IMR-90 (cell line): ENCODE measurements around the gene TLNRD1. TPM values are rescaled to one million over a fixed set of nuclear protein-coding genes. Genes with fewer than 3 reads are reported as not detected.

Source experiments
- ATAC-seq: fragments of 200-7000 bp; cut with Tn5 transposase; 2 replicates; pipeline ENCODE4 v1.9.1; 2020; ENCODE audit warnings: low read depth, mild to moderate bottlenecking, moderate library complexity
- BruUV-seq: library from RNA; stranded (reverse); fragments of 400-500 nt; replicated peaks from 2 replicates; lab custom pipeline; 2021; lab: Mats Ljungman, UMichigan
- CTCF ChIA-PET: fragments of 300-600 bp; formaldehyde crosslinking; extraction: SDS; loops from one replicate; lab custom pipeline; 2021; ENCODE audit warnings: antibody characterized with exemption; lab: Yijun Ruan, JAX
- POLR2A ChIA-PET: fragments of 300-600 bp; sonication (Branson Sonifier 250); formaldehyde crosslinking; loops from one replicate; lab custom pipeline; 2022; ENCODE audit warnings: antibody characterized with exemption; ENCODE audit not compliant: unreplicated experiment; lab: Charles Lee
- DNase-seq: peaks from one replicate; pipeline ENCODE4 v3.0.0; 2013
- H2AFZ ChIP-seq: replicated peaks from 2 replicates; pipeline ENCODE3; 2013; ENCODE audit warnings: low read length, mild to moderate bottlenecking; ENCODE audit not compliant: poor library complexity
- H2AK5ac ChIP-seq: 2 replicates; pipeline ENCODE4 v1.6.1; 2013; ENCODE audit warnings: low read depth, low read length, inconsistent platforms
- H2AK9ac ChIP-seq: replicated peaks from 2 replicates; pipeline ENCODE3; 2013; ENCODE audit warnings: mild to moderate bottlenecking, low read depth, low read length, moderate library complexity; ENCODE audit not compliant: poor library complexity
- H2BK120ac ChIP-seq: 2 replicates; pipeline ENCODE4 v1.6.1; 2013; ENCODE audit warnings: low read depth, low read length, inconsistent platforms
- H2BK15ac ChIP-seq: 3 replicates; pipeline ENCODE4 v1.6.1; 2013; ENCODE audit warnings: low read depth, low read length, inconsistent platforms
- H2BK20ac ChIP-seq: 2 replicates; pipeline ENCODE4 v1.6.1; 2013; ENCODE audit warnings: low read depth, mild to moderate bottlenecking, inconsistent platforms, low read length, moderate library complexity
- H2BK5ac ChIP-seq: 2 replicates; pipeline ENCODE4 v1.6.1; 2013; ENCODE audit warnings: mild to moderate bottlenecking, low read depth, low read length, inconsistent platforms; ENCODE audit not compliant: poor library complexity, severe bottlenecking
- H3K14ac ChIP-seq: replicated peaks from 2 replicates; pipeline ENCODE4 v1.6.1; 2013; ENCODE audit warnings: low read depth, low read length, inconsistent platforms
- H3K18ac ChIP-seq: 2 replicates; pipeline ENCODE4 v1.6.1; 2013; ENCODE audit warnings: low read depth, low read length, control low read depth
- H3K23ac ChIP-seq: 2 replicates; pipeline ENCODE4 v1.6.1; 2013; ENCODE audit warnings: low read depth, low read length, inconsistent platforms
- H3K27ac ChIP-seq: 2 replicates; pipeline ENCODE4 v1.5.1; 2013; ENCODE audit warnings: mild to moderate bottlenecking, control low read depth, low read length; ENCODE audit not compliant: insufficient read depth
- H3K27me3 ChIP-seq: 2 replicates; pipeline ENCODE4 v1.6.1; 2013; ENCODE audit warnings: low read length; ENCODE audit not compliant: control insufficient read depth, insufficient read depth
- H3K36me3 ChIP-seq: 2 replicates; pipeline ENCODE4 v1.6.1; 2013; ENCODE audit warnings: low read length, mixed read lengths; ENCODE audit not compliant: control insufficient read depth, insufficient read depth
- H3K4ac ChIP-seq: 2 replicates; pipeline ENCODE4 v1.6.1; 2013; ENCODE audit warnings: low read depth, low read length, inconsistent platforms
- H3K4me1 ChIP-seq: 2 replicates; pipeline ENCODE4 v1.6.1; 2013; ENCODE audit warnings: low read length, mixed read lengths; ENCODE audit not compliant: control insufficient read depth, insufficient read depth
- H3K4me2 ChIP-seq: 2 replicates; pipeline ENCODE4 v1.6.1; 2013; ENCODE audit warnings: low read depth, mild to moderate bottlenecking, control low read depth, low read length, moderate library complexity
- H3K4me3 ChIP-seq: 2 replicates; pipeline ENCODE4 v1.5.1; 2013; ENCODE audit warnings: low read depth, mild to moderate bottlenecking, control low read depth, low read length, moderate library complexity; ENCODE audit not compliant: insufficient read depth
- H3K56ac ChIP-seq: 2 replicates; pipeline ENCODE4 v1.6.1; 2013; ENCODE audit warnings: low read length, inconsistent platforms; ENCODE audit not compliant: insufficient read depth; ENCODE audit errors: extremely low read depth
- H3K79me1 ChIP-seq, 2 experiments: 2 replicates each; pipeline ENCODE4 v1.6.1; 2013; ENCODE audit warnings: low read length in 2 of 2, inconsistent platforms in 1 of 2, low read depth in 1 of 2
- H3K9ac ChIP-seq: 2 replicates; pipeline ENCODE4 v1.6.1; 2013; ENCODE audit warnings: low read depth, low read length, control low read depth
- H3K9me1 ChIP-seq: 2 replicates; pipeline ENCODE4 v1.6.1; 2013; ENCODE audit warnings: low read length, inconsistent platforms; ENCODE audit not compliant: insufficient read depth
- H3K9me3 ChIP-seq: 2 replicates; pipeline ENCODE4 v1.6.1; 2013; ENCODE audit warnings: low read length; ENCODE audit not compliant: control insufficient read depth, insufficient read depth
- H4K20me1 ChIP-seq: 2 replicates; pipeline ENCODE4 v1.6.1; 2013; ENCODE audit warnings: low read length, inconsistent platforms; ENCODE audit not compliant: insufficient read depth
- H4K5ac ChIP-seq: 2 replicates; pipeline ENCODE4 v1.6.1; 2013; ENCODE audit warnings: mild to moderate bottlenecking, low read depth, low read length, control low read depth
- H4K8ac ChIP-seq, 2 experiments: 2 replicates each; pipeline ENCODE4 v1.6.1; 2013; ENCODE audit warnings: low read depth in 2 of 2, low read length in 2 of 2, control low read depth in 1 of 2, inconsistent platforms in 1 of 2
- H4K91ac ChIP-seq: 2 replicates; pipeline ENCODE4 v1.6.1; 2013; ENCODE audit warnings: low read depth, low read length, inconsistent platforms; ENCODE audit not compliant: insufficient read depth
- BHLHE40 ChIP-seq: fragments of 150-350 bp; IDR thresholded peaks from 2 replicates; pipeline ENCODE4 v1.6.1; 2016; ENCODE audit warnings: mild to moderate bottlenecking, low read depth, low read length
- CTCF ChIP-seq: conservative IDR thresholded peaks from 2 replicates; pipeline ENCODE4 v1.5.1; 2012; ENCODE audit warnings: mild to moderate bottlenecking, low read depth, low read length, improper control_type of control experiment
- ELK1 ChIP-seq: fragments of 150-350 bp; IDR thresholded peaks from 2 replicates; pipeline ENCODE4 v1.6.1; 2016; ENCODE audit warnings: low read depth, mild to moderate bottlenecking, low read length, moderate library complexity, borderline replicate concordance
- MAZ ChIP-seq: IDR thresholded peaks from 2 replicates; pipeline ENCODE4 v1.6.1; 2012; ENCODE audit warnings: low read depth, mild to moderate bottlenecking, low read length, improper control_type of control experiment, moderate library complexity, borderline replicate concordance
- POLR2A ChIP-seq: IDR thresholded peaks from 2 replicates; pipeline ENCODE4 v1.6.1; 2012; ENCODE audit warnings: mild to moderate bottlenecking, low read depth, low read length
- USF2 ChIP-seq: fragments of 150-350 bp; IDR thresholded peaks from 2 replicates; pipeline ENCODE4 v1.6.1; 2017; ENCODE audit warnings: mild to moderate bottlenecking, antibody characterized with exemption, low read length, low read depth
- WGBS, 2 experiments: methylation state at CpG; one replicate each; pipeline versions ENCODE4 v1.1.5 to v1.1.7; 2013; ENCODE audit warnings: missing lambda C conversion rate in 2 of 2; ENCODE audit not compliant: insufficient read length in 1 of 2; ENCODE audit errors: extremely low coverage in 2 of 2; 5-methylcytosine and 5-hydroxymethylcytosine counted together
- dilution Hi-C: fragments of 300-500 bp; cut with HindIII; formaldehyde crosslinking; loops from one replicate; pipeline ENCODE4 v1.14.3; 2018; ENCODE audit warnings: low sequenced_read_pairs; ENCODE audit not compliant: unreplicated experiment
- in situ Hi-C: fragments of 300-500 bp; cut with MboI; formaldehyde crosslinking; loops from 3 replicates; pipeline ENCODE4 v1.14.3; 2019; ENCODE audit warnings: low sequenced_read_pairs, inconsistent platforms, mixed read lengths
- intact Hi-C: fragments of 100-400 bp; cut with micrococcal nuclease; formaldehyde crosslinking; loops from 2 replicates; pipeline ENCODE4 v1.10.0; 2022
- polyA plus RNA-seq, 3 experiments: library from polyadenylated mRNA; depleted of rRNA; stranded (reverse); fragments of >200 nt; gene quantifications; 2 replicates each; pipeline ENCODE4 v1.2.3, GENCODE V29; 2012; ENCODE audit warnings: low replicate concordance in 1 of 3
- total RNA-seq: library from RNA; depleted of rRNA; stranded (reverse); fragments of >200 nt; gene quantifications from 2 replicates; pipeline ENCODE4 v1.2.3, GENCODE V29; 2012

Gene TLNRD1
- total and polyA plus RNA-seq, 2 of the 4 experiments (the other 2 are of a cell fraction): 2.2 to 6.8 TPM

GRCh38 chr15:81013396-81013929, 12.7 kb downstream of the TLNRD1 start:
- Histone ChIP-seq H3K27ac (no peak overlapping the region), H2BK120ac (no peak overlapping the region), H3K23ac (no peak overlapping the region), H3K56ac (no peak overlapping the region), H4K20me1 (no peaks in the 10 kb centered on the region), H2BK5ac (no peak overlapping the region), H2BK20ac (no peak overlapping the region), H2AK9ac (no peak overlapping the region), H3K27me3 (no peaks in the 10 kb centered on the region), H3K9ac (no peak overlapping the region), H3K18ac (no peak overlapping the region), H2AFZ (no peak overlapping the region), H4K8ac (no peak overlapping the region), H4K91ac (no peak overlapping the region), H3K9me3 (no peaks in the 10 kb centered on the region), H3K4me2 (no peak overlapping the region), H2AK5ac (no peak overlapping the region), H3K36me3 (no peaks in the 10 kb centered on the region), H3K9me1 (no peaks in the 10 kb centered on the region; the same call in 1 of the 2 replicates), H2BK15ac (no peak overlapping the region), H3K4me1 (no peaks in the 10 kb centered on the region), H3K79me1 (peaks cover 5 to 33% of the 10 kb centered on the region in 2 experiments; a peak in 3 of 4 replicates), H3K4me3 (no peak overlapping the region), H4K5ac (no peak overlapping the region), H3K4ac (no peak overlapping the region), H3K14ac (no peak overlapping the region)
- dilution Hi-C loops (no loop called here), in situ Hi-C loops (no loop called here), intact Hi-C loops (no loop called here)
- ChIA-PET POLR2A (no interaction called here), CTCF (interaction anchor here (0.5 kb wide), 1 partner anchor 44 kb away, joined by 3 read pairs; no protein-coding TSS in a partner anchor)
- no peak for TF ChIP-seq ELK1
- no peak for TF ChIP-seq CTCF
- no peak for TF ChIP-seq USF2
- no peak for TF ChIP-seq POLR2A
- no peak for TF ChIP-seq MAZ
- no peak for TF ChIP-seq BHLHE40
- ATAC-seq: no peak
- DNase-seq: no peak
- 100% methylated on average over 1 of the region's 4 CpGs; no CpG with 5 or more reads in 1 of the 2 experiments for WGBS, 2 experiments
- no TSS peak for BruUV-seq
